Central memory CD4-positive, alpha-beta T cell (primary cell): ENCODE data around the gene FTSJ3.
"Not testable (repeated sequence)": the region's sequence is repeated elsewhere in the genome, so short reads cannot be mapped to it uniquely, and the experiment has no call there.

Source experiments
- DNase-seq: peaks from one replicate; pipeline ENCODE4 v3.0.0; 2022

Gene FTSJ3

DNA sequence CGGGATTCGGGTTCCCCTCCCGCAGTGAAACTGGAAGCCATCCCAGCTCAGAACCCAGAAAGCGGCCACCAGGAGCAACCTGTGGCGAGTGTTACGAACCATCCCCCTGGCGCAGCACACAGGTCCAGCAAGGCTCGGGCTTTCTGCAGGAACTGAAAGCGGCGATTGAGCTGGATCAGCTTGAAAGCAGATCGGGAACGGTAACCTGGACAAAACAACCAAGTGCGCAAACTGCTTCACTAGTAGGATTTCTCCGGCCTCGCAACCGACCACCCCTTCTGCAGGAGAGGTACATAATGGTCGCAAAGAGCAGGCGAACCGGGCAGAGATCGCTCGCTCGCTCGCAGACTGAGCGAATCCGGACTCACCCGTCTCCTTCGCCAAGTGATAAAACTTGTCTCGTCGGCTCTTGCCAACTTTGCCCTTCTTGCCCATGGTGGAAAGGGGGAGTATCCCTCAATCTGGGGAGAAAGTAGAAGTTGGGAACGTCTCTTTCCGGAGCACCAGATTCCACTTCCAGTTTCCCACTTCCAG, 928 bp downstream of the FTSJ3 start:
- peak; percentile 37 for DNase-seq

DNA sequence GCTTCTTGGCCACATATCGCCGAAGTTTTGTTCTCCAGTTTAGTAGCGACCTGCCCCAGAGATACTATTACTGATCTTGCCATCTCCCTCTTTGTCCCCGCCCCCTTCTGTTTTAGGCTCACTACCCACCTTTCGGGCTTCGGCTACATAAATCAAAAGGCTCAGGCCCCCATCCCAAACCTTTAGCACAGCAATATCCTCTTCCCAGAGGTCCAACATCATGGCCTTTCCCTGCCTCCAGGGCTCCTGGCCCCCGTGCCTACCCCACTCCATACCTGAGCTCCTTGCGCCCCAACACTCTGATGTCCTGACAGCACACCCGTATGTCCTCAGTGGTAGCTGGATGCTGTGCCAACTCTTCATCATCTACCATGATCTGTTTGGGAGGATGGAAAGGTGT, 3.1 kb downstream of the FTSJ3 start:
- DNase-seq = no peak

DNA sequence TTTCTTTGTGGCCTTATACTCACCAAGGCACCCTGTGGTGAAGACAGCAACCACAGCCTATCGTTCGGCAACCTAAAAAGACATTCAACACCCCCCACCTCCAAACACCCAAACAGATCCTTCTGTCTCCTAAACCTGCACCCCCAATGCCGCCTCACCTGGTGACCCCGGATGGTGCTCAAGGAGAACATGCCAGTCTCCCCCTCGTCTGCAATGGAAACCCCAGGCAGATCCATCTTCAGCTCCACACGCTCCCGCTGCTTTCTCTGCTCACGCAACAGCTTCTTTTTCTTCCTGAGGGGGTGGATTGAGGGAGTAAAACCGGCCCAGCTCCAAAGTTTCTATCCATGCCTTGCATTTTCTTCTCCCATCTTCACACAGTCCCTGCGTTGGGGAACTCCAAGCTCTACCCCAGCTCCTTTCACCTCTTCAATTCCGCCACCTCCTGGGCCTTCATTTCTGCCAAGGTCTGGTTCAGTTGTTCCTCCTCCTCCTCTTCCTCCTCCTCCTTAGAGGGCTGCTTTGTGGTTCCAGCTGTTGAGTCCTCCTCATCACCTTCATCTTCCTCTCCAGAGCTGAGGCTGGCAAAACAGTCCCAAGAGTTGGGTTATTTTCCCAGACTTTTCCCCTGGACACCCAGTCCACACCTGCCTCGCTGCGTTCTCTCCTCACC, 3.7 kb downstream of the FTSJ3 start:
- DNase-seq = no peak

DNA sequence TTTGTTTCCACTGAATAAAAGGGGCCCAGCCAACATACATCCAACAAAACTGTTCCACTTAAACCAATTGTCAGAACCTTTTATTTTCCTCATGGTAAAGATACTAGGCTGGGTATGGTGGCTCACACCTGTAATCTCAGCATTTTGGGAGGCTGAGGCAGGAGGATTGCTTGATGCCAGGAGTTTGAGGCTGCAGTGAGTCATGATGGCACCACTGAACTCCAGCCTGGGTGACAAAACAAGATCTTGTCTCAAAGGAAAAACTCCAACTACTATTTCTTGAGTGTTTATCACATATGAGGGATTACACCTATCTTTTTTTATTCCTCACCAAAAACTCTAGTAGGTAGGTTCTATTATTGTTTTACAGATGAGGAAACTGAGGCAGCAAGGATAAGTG, 4.9 kb downstream of the FTSJ3 start:
- no peak for DNase-seq

DNA sequence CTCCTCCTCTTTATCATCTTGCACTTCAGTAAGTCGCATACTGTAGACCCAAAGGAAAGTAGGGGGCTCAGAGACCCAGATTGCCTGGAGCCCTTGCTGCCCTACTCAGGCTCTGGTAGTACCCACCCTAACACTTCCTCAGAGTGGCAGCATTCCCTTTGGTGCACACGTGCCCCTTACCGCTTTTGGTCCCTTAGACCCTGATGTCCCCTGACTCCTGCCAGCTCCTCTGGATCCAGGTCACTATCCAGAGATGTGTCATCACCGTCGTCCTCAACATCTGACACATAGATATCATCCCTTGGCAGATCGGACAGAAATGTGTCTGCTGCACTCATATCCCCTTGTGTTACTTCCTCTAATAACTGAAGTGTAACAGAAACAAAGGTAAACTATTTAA, 5.7 kb downstream of the FTSJ3 start:
- DNase-seq = no peak

DNA sequence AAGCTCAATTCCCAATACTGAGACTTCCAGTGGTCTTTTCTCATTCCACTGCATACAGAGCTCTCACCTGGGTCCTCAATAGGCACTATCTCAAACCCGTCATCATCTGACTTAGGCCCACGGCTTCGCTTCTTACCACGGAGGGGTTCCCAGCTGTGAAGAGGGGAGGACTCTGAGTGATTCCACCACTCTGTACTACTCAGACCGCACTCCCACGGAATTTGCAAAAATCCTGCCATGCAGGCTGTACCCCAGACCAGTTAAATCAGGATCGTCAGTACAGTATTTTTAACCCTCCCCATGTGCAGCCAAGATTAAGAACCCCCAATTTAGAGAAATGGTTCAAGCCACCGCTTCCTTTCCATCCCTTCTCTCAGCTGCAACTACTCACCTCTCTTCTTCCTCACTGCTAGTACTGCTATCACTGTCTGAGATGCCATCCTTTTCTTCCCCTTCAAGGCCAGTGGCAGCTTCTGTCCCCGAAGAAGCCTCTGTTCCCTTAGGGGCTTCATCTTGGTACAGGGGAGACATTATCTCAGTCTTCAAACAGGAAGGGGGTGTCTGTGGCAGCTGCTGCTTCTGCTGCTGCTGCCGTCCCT, 6.4 kb downstream of the FTSJ3 start:
- no peak for DNase-seq

DNA sequence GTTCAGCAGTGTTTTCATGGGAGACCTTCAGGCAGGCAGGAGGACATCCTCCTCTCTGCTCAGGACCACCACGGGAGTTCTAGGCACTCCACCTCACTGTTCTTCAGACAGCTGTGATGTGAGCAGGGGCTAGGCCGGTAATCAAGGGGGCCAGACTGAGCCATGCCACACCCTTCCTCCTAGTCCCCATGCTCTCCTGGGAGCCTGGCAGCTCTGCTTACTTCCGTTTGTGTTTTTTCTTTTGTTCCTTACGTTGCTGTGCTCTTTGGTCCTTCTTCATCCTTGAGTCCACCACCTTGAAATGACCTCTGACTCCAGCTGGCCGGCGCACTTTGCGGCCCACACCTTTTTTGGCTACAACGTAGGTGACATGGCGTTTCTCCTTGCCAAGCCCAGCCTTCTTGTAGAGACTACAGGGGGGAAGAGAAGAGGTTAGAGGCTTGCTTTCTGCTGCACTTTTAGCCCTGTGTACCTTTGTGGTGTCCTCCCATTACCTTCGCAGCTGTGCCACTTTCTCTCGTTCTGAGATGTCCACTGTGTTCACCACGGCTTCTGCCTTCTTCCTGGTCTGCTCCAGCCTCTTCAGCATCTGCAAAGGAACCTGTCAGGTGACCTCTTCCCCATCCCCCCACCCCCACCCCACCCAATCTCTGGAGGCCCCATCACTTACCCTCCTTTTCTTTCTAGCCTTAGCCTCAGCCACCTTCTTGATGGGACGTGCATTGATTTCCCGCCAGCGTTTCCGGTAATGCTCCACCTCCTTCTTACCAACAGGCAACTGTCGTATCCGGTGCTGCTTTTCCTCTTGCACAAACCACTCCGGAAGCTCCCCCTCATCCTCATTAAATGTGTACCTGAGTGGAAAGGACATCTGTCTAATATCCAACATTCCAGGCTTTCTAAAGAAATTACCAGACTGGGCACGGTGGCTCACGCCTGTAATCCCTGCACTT, 7.6 kb downstream of the FTSJ3 start:
- no peak for DNase-seq

DNA sequence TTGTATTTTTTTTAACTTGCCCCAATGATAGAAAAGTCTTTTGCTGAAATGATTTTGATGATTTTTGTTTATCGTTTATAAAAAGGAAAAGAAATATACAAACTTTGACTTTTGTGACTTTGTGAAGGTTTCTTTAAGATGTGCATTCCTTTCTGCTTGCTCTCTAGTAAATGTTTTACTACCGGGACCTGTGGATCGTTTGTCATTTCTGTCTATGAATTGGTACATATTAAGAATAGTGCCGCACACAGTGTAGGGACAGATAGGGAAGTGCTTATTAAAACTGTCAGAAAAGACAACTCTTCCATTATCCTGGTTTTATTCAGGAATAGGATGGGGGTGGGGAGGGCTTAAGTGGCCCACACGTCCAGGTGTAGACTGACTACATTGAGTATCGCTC, 8.3 kb downstream of the FTSJ3 start:
- DNase-seq = no peak

DNA sequence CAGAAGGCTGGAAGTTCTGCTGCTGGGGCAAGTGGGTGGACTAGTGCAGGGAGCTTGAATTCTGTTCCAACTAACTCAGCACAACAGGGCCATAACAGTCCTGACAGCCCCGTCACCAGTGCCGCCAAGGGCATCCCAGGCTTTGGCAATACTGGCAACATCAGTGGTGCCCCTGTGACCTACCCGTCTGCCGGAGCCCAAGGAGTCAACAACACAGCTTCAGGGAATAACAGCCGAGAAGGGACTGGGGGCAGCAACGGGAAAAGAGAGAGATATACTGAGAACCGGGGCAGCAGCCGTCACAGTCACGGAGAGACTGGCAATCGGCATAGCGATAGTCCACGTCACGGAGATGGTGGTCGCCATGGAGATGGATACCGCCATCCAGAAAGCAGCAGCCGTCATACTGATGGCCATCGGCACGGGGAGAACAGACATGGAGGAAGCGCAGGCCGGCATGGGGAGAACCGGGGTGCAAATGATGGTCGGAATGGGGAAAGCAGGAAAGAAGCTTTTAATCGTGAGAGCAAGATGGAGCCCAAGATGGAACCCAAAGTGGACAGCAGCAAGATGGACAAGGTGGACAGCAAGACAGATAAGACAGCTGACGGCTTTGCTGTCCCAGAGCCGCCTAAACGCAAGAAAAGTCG, 9.6 kb downstream of the FTSJ3 start:
- DNase-seq = no peak

DNA sequence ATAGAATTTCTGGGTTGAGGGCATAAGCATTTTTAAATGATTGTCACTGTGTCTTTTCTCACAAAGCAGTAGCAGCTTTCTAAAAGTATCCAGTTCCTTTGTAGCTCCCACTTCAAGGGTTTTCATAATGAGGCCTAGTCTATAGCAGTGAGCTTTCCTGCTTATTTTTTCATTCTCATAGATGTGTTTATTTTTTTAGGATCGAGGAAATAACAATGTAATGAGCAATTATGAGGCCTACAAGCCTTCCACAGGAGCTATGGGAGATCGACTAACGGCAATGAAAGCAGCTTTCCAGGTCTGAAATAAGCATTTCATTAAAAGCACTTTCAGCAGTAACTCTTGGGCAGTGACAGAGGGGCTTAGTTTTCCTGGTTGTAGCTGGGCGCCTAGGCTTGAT, 10.8 kb downstream of the FTSJ3 start:
- no peak for DNase-seq

DNA sequence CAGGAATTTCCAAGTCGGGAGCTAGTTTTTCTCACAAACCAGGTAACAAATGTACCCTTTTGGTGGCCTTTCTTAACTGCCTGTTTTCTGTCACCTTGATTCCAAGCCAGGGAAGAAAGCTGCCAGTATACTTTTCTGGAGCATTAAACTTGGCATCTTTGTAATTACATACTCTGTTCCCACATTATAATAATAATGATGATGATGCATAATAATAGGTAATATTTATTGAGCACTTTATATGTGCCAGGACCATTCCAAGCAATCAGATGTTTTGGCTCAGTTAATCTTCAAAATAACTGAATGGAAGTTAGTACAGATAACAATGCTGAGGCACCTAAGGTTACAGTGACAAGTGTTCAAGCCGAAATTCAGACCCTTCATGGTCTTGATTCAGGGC, 11.3 kb downstream of the FTSJ3 start:
- DNase-seq = no peak

DNA sequence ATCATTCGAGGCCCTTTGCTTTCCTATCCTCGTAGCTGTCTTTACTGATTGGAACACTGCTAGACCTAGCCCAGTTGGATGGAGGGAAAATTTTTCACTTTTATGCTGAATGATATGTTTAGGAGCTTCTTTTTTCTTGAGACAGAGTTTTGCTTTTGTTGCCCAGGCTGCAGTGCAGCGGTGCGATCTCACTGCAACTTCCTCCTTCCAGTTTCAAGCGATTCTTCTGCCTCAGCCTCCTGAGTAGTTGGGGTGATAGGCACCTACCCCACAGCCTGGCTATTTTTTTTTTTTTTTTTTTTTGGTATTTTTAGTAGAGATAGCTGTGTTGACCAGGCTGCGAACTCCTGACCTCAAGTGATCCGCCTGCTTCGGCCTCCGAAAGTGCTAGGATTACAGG, 17.5 kb downstream of the FTSJ3 start:
- no peak for DNase-seq

DNA sequence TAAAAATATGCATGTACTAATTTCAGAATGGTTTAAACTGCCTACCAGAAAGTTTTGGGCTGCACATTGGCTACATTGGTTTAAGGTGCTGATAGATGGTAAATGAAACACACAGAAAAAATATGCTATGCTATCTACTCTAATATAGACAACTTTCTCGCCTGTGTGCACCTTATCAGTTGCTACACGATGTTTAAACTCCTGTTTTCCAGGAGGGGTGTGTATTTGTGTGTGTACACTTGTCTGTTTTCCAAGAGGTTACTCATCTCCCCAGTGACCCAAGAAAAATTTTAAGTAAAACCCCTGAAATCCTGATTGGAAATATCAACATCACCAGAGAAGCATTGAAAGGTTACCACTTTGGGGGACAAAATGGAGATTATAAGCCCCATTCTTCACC, 21.9 kb downstream of the FTSJ3 start:
- no peak for DNase-seq

DNA sequence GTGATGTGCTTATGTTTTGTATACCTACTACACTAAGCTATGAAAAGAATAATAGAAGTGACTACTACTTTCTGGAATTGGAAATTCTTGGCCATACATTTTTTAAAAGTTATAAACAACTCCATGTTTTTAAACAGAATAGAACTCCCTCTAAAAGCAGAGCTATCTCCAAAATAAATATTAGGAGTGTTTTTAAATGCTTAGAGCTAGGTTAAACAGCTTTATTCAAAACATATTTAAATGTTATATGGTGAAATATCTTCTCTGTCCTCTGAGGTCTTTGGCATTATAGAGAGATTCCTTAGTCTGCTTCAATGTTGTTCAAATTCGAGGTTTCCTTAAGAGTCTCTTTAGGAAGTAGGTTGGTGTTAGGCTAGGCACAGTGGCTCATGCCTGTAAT, 23.1 kb downstream of the FTSJ3 start:
- no peak for DNase-seq

DNA sequence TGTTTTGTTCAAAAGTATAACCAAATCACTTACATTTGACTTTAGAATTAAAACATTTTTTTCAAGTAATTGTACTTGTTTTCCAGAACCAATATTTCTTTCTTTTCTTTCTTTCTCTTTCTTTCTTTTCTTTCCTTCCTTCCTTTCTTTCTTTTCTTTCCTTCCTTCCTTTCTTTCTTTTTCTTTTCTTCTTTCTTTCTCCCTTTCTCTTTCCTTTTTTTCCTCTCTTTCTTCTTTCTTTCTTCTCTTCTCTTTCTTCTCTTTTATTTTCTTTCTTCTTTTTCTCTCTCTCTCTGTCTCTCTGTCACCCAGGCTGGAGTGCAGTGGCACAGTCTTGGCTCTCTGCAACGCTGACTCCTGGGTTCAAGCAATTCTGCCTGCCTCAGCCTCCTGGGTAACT, 26.7 kb downstream of the FTSJ3 start:
- DNase-seq = no peak

DNA sequence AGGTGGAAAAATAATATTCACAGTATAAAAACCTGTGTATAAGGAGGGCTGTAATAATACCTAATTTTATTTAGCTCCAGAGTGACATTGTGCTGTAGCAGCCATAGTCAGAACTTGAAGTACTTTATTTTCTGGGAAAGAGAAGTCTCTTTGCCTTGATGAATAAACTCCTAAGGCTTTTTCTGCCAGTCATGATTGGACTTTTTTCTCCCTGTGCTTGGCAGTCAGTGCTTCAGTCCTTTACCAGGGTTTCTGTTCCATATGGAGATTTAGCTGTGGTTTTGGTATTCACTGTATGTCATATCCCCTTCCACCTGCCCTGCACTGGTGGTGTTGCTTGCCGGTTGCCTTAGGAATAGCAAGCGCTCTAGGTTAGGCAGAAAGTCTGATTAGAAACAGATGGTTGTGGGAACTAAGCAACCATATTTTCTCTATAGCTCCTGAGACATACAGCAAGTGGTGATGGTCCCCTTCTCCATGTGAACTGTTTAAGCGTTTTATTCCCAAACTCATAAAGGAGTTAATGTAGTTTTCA, 28.8 kb downstream of the FTSJ3 start:
- DNase-seq = no peak

DNA sequence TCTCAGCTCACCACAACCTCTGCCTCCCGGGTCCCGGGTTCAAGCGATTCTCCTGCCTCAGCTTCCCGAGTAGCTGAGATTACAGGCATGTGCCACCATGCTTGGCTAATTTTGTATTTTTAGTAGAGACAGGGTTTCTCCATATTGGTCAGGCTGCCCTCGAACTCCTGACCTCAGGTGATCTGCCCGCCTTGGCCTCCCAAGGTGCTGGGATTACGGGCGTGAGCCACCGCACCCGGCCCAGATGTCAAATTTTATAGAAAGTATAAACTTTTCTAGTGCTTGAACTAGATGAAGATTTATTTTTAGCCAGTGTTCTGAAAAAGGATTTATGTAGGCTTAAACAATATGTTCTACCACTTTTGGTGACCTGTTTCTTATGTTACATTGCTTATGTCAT, 31.1 kb downstream of the FTSJ3 start:
- DNase-seq = not testable (repeated sequence)

DNA sequence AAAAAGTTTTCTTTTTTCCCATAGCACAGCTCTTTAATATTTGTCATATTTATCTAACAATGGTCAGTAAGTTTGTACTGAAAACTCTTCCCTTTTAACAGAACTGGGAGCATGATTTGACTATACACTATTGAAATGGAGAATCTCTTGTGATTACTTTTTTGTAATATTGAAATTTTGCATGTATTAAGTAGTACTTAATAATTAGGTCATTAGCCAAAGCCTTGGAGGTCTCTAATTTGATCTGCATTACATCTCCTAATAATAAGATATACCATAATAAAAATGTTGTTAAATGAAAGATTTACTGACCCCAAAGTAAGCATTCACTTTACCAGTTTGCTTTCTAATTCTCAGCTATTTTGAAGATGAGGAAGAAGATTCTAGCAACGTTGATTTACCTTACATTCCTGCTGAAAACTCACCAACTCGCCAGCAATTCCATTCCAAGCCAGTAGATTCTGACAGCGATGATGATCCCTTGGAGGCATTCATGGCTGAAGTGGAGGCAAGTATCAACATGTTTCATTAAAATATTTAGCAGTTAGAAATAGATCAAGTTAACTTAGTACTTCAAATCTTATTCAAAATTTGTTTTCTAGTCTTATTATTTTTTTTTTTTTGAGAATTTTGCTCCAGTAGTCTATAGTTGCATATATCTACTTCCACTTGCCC, 35.3 kb downstream of the FTSJ3 start:
- DNase-seq = no peak

DNA sequence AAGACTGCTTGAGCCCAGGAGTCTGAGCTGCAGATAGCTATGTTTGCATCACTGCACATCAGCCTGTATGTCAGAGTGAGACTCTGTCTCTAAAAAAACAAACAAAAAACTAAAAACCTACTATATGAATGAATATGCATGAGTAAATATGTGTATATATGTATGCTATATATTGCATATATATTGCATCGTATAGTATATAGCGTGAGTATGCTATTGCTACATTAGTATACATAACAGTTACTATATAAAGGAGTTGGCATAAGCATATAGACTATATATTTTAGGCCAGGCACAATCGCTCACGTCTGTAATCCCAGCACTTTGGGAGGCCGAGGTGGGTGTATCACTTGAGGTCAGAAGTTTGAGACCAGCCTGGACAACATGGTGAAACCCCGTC, 37.4 kb downstream of the FTSJ3 start:
- DNase-seq = no peak

DNA sequence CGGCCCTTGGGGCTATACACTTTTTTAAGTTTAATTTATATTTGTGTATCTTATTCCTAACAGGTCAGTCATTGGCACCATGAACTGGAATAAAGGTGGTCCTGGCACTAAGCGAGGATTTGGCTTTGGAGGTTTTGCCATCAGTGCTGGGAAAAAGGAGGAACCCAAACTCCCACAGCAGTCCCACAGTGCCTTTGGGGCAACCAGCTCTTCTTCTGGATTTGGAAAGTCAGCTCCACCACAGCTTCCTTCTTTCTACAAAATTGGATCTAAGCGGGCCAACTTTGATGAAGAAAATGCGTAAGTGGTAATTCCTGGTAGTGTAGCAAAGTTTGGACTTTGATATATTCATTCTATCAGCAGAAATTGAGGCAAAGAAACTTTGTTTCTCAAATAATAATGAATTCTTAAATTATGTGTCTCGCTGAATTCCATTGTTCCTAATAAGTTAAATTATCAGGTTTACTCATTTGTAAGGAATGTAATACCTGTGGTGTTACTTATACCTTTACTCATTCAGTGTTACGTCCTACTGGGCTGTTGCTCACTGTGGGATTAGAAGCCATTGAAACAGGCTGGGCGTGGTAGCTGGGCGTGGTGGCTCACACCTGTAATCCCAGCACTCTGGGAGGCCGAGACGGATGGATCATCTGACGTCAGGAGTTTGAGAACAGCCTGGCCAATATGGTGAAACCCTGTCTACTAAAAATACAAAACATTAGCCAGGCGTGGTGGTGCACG, 40.3 kb downstream of the FTSJ3 start:
- DNase-seq = no peak

DNA sequence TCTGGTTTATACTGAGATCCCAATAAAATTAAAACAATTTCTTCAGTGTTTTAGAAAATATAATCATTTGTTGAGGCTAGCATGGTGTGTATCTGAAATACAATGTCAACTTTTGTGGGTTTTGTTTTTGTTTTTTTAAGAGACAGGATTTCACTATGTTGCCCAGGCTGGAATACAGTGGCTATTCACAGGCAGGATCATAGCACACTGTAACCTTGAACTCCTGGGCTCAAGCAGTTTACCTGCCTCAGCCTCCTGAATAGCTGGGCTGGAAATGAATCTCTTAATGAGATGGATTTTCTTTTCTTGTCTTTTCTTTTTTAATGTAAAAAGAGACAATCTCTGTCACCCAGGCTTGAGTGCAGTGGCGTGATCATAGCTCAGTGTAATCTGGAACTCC, 41.3 kb downstream of the FTSJ3 start:
- DNase-seq = no peak

DNA sequence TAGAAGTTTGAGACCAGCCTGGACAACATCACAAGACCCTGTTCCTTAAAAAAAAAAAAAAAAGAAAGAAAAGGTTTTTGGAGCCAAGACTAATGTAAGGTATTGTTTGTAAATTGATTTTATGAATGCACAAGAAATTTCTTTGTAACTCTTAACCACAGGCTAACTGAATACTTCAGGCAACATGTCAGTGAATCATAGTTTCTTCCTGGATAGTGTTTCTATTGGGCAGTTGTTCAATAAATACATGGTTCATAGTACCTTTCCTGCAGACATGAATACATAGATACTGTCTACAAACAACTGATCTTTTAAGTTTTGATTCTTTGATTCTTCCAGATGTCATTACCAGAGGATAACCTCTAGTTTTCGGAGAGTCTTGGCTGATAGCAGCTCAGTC, 41.9 kb downstream of the FTSJ3 start:
- DNase-seq = no peak
